DND-41 (cell line): ENCODE results near the gene OSBPL9.

Experiments
- ATAC-seq: fragments of 200-7000 bp; cut with Tn5 transposase; 3 replicates; pipeline ENCODE4 v1.9.1; 2021; ENCODE audit warnings: low read depth; ENCODE audit not compliant: insufficient read depth
- DNase-seq: peaks from one replicate; pipeline ENCODE4 v3.0.0-alpha.2; 2020
- H2AFZ ChIP-seq: 2 replicates; pipeline ENCODE4 v1.6.0; 2012; ENCODE audit warnings: low read depth, low read length
- H3K27ac ChIP-seq: 2 replicates; pipeline ENCODE4 v1.5.1; 2012; ENCODE audit warnings: low read length, inconsistent platforms
- H3K27me3 ChIP-seq: fragments of 200-600 bp; sonication (generic); 2 replicates; pipeline ENCODE4 v1.6.0; 2012; ENCODE audit warnings: low read length, mild to moderate bottlenecking, inconsistent platforms; ENCODE audit not compliant: insufficient read depth, poor library complexity
- H3K36me3 ChIP-seq: 2 replicates; pipeline ENCODE4 v1.5.1; 2012; ENCODE audit warnings: low read length, inconsistent platforms; ENCODE audit not compliant: insufficient read depth
- H3K4me1 ChIP-seq: 2 replicates; pipeline ENCODE4 v1.5.1; 2012; ENCODE audit warnings: mild to moderate bottlenecking, low read length; ENCODE audit not compliant: insufficient read depth
- H3K4me2 ChIP-seq: 2 replicates; pipeline ENCODE4 v1.6.0; 2012; ENCODE audit warnings: mild to moderate bottlenecking, moderate library complexity, low read length, inconsistent platforms; ENCODE audit not compliant: insufficient read depth
- H3K4me3 ChIP-seq, 2 experiments: fragments of 200-600 bp in 1 of 2; shearing (Covaris generic) in 1 of 2; 2 replicates each; pipeline ENCODE4 v1.5.1; 2012 to 2016; ENCODE audit warnings: inconsistent platforms in 2 of 2, low read length in 2 of 2, mild to moderate bottlenecking in 2 of 2, low read depth in 1 of 2, moderate library complexity in 1 of 2
- H3K79me2 ChIP-seq: 2 replicates; pipeline ENCODE4 v1.6.0; 2012; ENCODE audit warnings: low read length, inconsistent platforms; ENCODE audit not compliant: insufficient read depth
- H3K9ac ChIP-seq: 2 replicates; pipeline ENCODE4 v1.6.0; 2012; ENCODE audit warnings: low read depth, mild to moderate bottlenecking, inconsistent platforms, low read length, moderate library complexity
- H3K9me3 ChIP-seq: 2 replicates; pipeline ENCODE4 v1.5.1; 2012; ENCODE audit warnings: low read length, moderate library complexity, mild to moderate bottlenecking, inconsistent platforms; ENCODE audit not compliant: insufficient read depth, severe bottlenecking
- H4K20me1 ChIP-seq: 2 replicates; pipeline ENCODE4 v1.6.0; 2012; ENCODE audit warnings: low read length; ENCODE audit not compliant: insufficient read depth
- EZH2 ChIP-seq: IDR thresholded peaks from 3 replicates; pipeline ENCODE4 v1.6.1; 2012; ENCODE audit warnings: borderline replicate concordance, low read depth, mild to moderate bottlenecking, moderate library complexity, low read length, inconsistent platforms; ENCODE audit not compliant: severe bottlenecking
- TF ChIP-seq, protein P1 (sequence below): IDR thresholded peaks from 2 replicates; pipeline ENCODE4 v1.5.1; 2012; ENCODE audit warnings: borderline replicate concordance, low read length, moderate library complexity, mild to moderate bottlenecking; ENCODE audit not compliant: poor library complexity, severe bottlenecking; ENCODE audit errors: extremely low read depth

OSBPL9 gene

GRCh38 chr1:51744506-51745303 lies 127.8 kb downstream of the OSBPL9 start:
- H3K27ac ChIP-seq, result no peak overlapping the region
- no peaks in the 10 kb centered on the region for H4K20me1 ChIP-seq
- H3K4me1 ChIP-seq, result no peaks in the 10 kb centered on the region
- no peaks in the 10 kb centered on the region for H3K9me3 ChIP-seq
- TF ChIP-seq, protein P1, sequence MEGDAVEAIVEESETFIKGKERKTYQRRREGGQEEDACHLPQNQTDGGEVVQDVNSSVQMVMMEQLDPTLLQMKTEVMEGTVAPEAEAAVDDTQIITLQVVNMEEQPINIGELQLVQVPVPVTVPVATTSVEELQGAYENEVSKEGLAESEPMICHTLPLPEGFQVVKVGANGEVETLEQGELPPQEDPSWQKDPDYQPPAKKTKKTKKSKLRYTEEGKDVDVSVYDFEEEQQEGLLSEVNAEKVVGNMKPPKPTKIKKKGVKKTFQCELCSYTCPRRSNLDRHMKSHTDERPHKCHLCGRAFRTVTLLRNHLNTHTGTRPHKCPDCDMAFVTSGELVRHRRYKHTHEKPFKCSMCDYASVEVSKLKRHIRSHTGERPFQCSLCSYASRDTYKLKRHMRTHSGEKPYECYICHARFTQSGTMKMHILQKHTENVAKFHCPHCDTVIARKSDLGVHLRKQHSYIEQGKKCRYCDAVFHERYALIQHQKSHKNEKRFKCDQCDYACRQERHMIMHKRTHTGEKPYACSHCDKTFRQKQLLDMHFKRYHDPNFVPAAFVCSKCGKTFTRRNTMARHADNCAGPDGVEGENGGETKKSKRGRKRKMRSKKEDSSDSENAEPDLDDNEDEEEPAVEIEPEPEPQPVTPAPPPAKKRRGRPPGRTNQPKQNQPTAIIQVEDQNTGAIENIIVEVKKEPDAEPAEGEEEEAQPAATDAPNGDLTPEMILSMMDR, result no peak
- TF ChIP-seq EZH2, result no peak
- H3K79me2 ChIP-seq, result no peaks in the 10 kb centered on the region
- H3K27me3 ChIP-seq, result no peaks in the 10 kb centered on the region
- H2AFZ ChIP-seq, result no peak overlapping the region
- DNase-seq, result no peak
- H3K4me2 ChIP-seq, result no peak overlapping the region
- H3K4me3 ChIP-seq, result no peak overlapping the region
- H3K36me3 ChIP-seq, result no peaks in the 10 kb centered on the region
- no peak overlapping the region for H3K9ac ChIP-seq
- ATAC-seq, result no peak

DNA sequence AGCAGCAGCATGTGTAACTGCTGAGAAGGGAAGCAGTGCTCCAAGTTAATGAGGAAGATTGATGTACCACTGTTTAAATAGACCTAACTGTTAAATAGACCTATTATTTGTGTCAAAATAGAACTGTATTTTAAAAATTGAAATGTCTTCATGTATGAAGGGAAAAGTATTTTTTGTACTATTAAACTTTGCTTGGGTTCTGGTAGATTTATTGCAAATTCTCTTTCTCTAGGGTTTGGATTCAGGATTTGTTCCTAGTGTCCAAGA lies 128.3 kb downstream of the OSBPL9 start:
- no peaks in the 10 kb centered on the region for H4K20me1 ChIP-seq
- H3K79me2 ChIP-seq, result no peaks in the 10 kb centered on the region
- H3K4me3 ChIP-seq, result no peak overlapping the region
- H2AFZ ChIP-seq, result no peak overlapping the region
- DNase-seq (no peak), ATAC-seq (no peak)
- no peak overlapping the region for H3K9ac ChIP-seq
- no peaks in the 10 kb centered on the region for H3K27me3 ChIP-seq
- H3K9me3 ChIP-seq, result no peaks in the 10 kb centered on the region
- no peaks in the 10 kb centered on the region for H3K4me1 ChIP-seq
- no peaks in the 10 kb centered on the region for H3K36me3 ChIP-seq
- no peak for TF ChIP-seq EZH2
- TF ChIP-seq, protein P1, result no peak
- H3K27ac ChIP-seq, result no peak overlapping the region
- H3K4me2 ChIP-seq, result no peak overlapping the region

GRCh38 chr1:51749151-51749550 lies 132.3 kb downstream of the OSBPL9 start:
- 0 out of 2 replicates have a peak, but pooled peaks cover 4% of the 10 kb centered on the region for H3K36me3 ChIP-seq
- no peak for TF ChIP-seq EZH2
- TF ChIP-seq, protein P1, result no peak
- no peak overlapping the region for H3K4me3 ChIP-seq
- no peak overlapping the region for H3K9ac ChIP-seq
- no peak overlapping the region for H2AFZ ChIP-seq
- ATAC-seq (no peak), DNase-seq (no peak)
- H3K9me3 ChIP-seq, result no peaks in the 10 kb centered on the region
- no peaks in the 10 kb centered on the region for H3K27me3 ChIP-seq
- no peaks in the 10 kb centered on the region for H3K79me2 ChIP-seq
- no peak overlapping the region for H3K4me2 ChIP-seq
- H3K27ac ChIP-seq, result no peak overlapping the region
- no peaks in the 10 kb centered on the region for H3K4me1 ChIP-seq
- H4K20me1 ChIP-seq, result no peaks in the 10 kb centered on the region
